ENCODE results near the gene TYW3.

TYW3 gene

GRCh38 chr1:74732960-74733603, at the start of gene TYW3, which contains the start of gene CRYZ:
TYW3 (plus strand) TSS chr1:74733152; CDS start chr1:74733245, 93 bp downstream.
CRYZ (minus strand) TSS chr1:74733050; CDS start chr1:74724821, 8,229 bp downstream.
- Histone ChIP-seq H3K27ac (ENCODE audit: low read length) (peak within 1 kb of the TSS; percentile 93), H3K4me3 (ENCODE audit: low read depth in 1 of 2, low read length in 2 of 2) (peak within 1 kb of the TSS; percentile 92 to 98), H3K9me3 (ENCODE audit: control insufficient read depth in 1 of 2, low read length in 2 of 2) (no peaks in the 10 kb centered on the region), H3K36me3 (ENCODE audit: control insufficient read depth in 1 of 2, insufficient read depth in 2 of 2, low read length in 2 of 2) (peaks cover 11 to 24% of the 10 kb centered on the region in 2 donors), H3K4me1 (ENCODE audit: control insufficient read depth in 1 of 2, insufficient read depth in 2 of 2, low read length in 2 of 2) (peaks cover 3 to 51% of the 10 kb centered on the region in 2 donors), H3K27me3 (ENCODE audit: low read depth, low read length) (no peaks in the 10 kb centered on the region)

- Histone ChIP-seq H3K27me3 (ENCODE audit: low read depth, low read length) (no peaks in the 10 kb centered on the region), H3K9me3 (ENCODE audit: control insufficient read depth in 1 of 2, low read length in 2 of 2) (no peaks in the 10 kb centered on the region), H3K4me3 (ENCODE audit: low read depth in 1 of 2, low read length in 2 of 2) (no peak overlapping the region), H3K4me1 (ENCODE audit: control insufficient read depth in 1 of 2, insufficient read depth in 2 of 2, low read length in 2 of 2) (no peaks in the 10 kb centered on the region), H3K36me3 (ENCODE audit: control insufficient read depth in 1 of 2, insufficient read depth in 2 of 2, low read length in 2 of 2) (no peaks in the 10 kb centered on the region), H3K27ac (ENCODE audit: low read length) (no peak overlapping the region)
Observed at GRCh38 chr1:74683656-74684055, 49.3 kb upstream of the TYW3 start.

- no peak overlapping the region for H3K4me3 ChIP-seq (ENCODE audit: low read depth in 1 of 2, low read length in 2 of 2)
- no peak overlapping the region for H3K27ac ChIP-seq (ENCODE audit: low read length)
- no peaks in the 10 kb centered on the region for H3K9me3 ChIP-seq (ENCODE audit: control insufficient read depth in 1 of 2, low read length in 2 of 2)
- no peaks in the 10 kb centered on the region for H3K27me3 ChIP-seq (ENCODE audit: low read depth, low read length)
- no peaks in the 10 kb centered on the region for H3K36me3 ChIP-seq (ENCODE audit: control insufficient read depth in 1 of 2, insufficient read depth in 2 of 2, low read length in 2 of 2)
- H3K4me1 ChIP-seq (ENCODE audit: control insufficient read depth in 1 of 2, insufficient read depth in 2 of 2, low read length in 2 of 2), result no peaks in the 10 kb centered on the region
Observed at GRCh38 chr1:74684301-74684700, 48.7 kb upstream of the TYW3 start.

GRCh38 chr1:74686928-74687327, 46.0 kb upstream of the TYW3 start:
- H3K27ac ChIP-seq (ENCODE audit: low read length), result no peak overlapping the region
- no peaks in the 10 kb centered on the region for H3K9me3 ChIP-seq (ENCODE audit: control insufficient read depth in 1 of 2, low read length in 2 of 2)
- no peaks in the 10 kb centered on the region for H3K36me3 ChIP-seq (ENCODE audit: control insufficient read depth in 1 of 2, insufficient read depth in 2 of 2, low read length in 2 of 2)
- no peaks in the 10 kb centered on the region for H3K4me1 ChIP-seq (ENCODE audit: control insufficient read depth in 1 of 2, insufficient read depth in 2 of 2, low read length in 2 of 2)
- no peaks in the 10 kb centered on the region for H3K27me3 ChIP-seq (ENCODE audit: low read depth, low read length)
- H3K4me3 ChIP-seq (ENCODE audit: low read depth in 1 of 2, low read length in 2 of 2), result no peak overlapping the region

- Histone ChIP-seq H3K36me3 (ENCODE audit: control insufficient read depth in 1 of 2, insufficient read depth in 2 of 2, low read length in 2 of 2) (no peaks in the 10 kb centered on the region), H3K27ac (ENCODE audit: low read length) (no peak overlapping the region), H3K9me3 (ENCODE audit: control insufficient read depth in 1 of 2, low read length in 2 of 2) (no peaks in the 10 kb centered on the region), H3K4me3 (ENCODE audit: low read depth in 1 of 2, low read length in 2 of 2) (no peak overlapping the region), H3K4me1 (ENCODE audit: control insufficient read depth in 1 of 2, insufficient read depth in 2 of 2, low read length in 2 of 2) (no peaks in the 10 kb centered on the region), H3K27me3 (ENCODE audit: low read depth, low read length) (no peaks in the 10 kb centered on the region)
Observed at GRCh38 chr1:74689621-74690363, 43.2 kb upstream of the TYW3 start.

- no peaks in the 10 kb centered on the region for H3K36me3 ChIP-seq (ENCODE audit: control insufficient read depth in 1 of 2, insufficient read depth in 2 of 2, low read length in 2 of 2)
- H3K27me3 ChIP-seq (ENCODE audit: low read depth, low read length), result no peaks in the 10 kb centered on the region
- no peaks in the 10 kb centered on the region for H3K9me3 ChIP-seq (ENCODE audit: control insufficient read depth in 1 of 2, low read length in 2 of 2)
- no peak overlapping the region for H3K4me3 ChIP-seq (ENCODE audit: low read depth in 1 of 2, low read length in 2 of 2)
- no peak overlapping the region for H3K27ac ChIP-seq (ENCODE audit: low read length)
- H3K4me1 ChIP-seq (ENCODE audit: control insufficient read depth in 1 of 2, insufficient read depth in 2 of 2, low read length in 2 of 2), result no peaks in the 10 kb centered on the region
Observed at GRCh38 chr1:74690364-74690696, 42.6 kb upstream of the TYW3 start.

- Histone ChIP-seq H3K9me3 (ENCODE audit: control insufficient read depth in 1 of 2, low read length in 2 of 2) (no peaks in the 10 kb centered on the region), H3K4me3 (ENCODE audit: low read depth in 1 of 2, low read length in 2 of 2) (no peak overlapping the region), H3K27ac (ENCODE audit: low read length) (no peak overlapping the region), H3K4me1 (ENCODE audit: control insufficient read depth in 1 of 2, insufficient read depth in 2 of 2, low read length in 2 of 2) (no peaks in the 10 kb centered on the region), H3K27me3 (ENCODE audit: low read depth, low read length) (no peaks in the 10 kb centered on the region), H3K36me3 (ENCODE audit: control insufficient read depth in 1 of 2, insufficient read depth in 2 of 2, low read length in 2 of 2) (no peaks in the 10 kb centered on the region)
Observed at GRCh38 chr1:74690909-74691308, 42.0 kb upstream of the TYW3 start.

- no peaks in the 10 kb centered on the region for H3K27me3 ChIP-seq (ENCODE audit: low read depth, low read length)
Observed at GRCh38 chr1:74693473-74693872, 39.5 kb upstream of the TYW3 start.

GRCh38 chr1:74697832-74698231, 35.1 kb upstream of the TYW3 start:
- no peaks in the 10 kb centered on the region for H3K9me3 ChIP-seq (ENCODE audit: control insufficient read depth in 1 of 2, low read length in 2 of 2)
- H3K27ac ChIP-seq (ENCODE audit: low read length), result no peak overlapping the region
- H3K4me3 ChIP-seq (ENCODE audit: low read depth in 1 of 2, low read length in 2 of 2), result no peak overlapping the region
- H3K36me3 ChIP-seq (ENCODE audit: control insufficient read depth in 1 of 2, insufficient read depth in 2 of 2, low read length in 2 of 2), result peaks cover 4 to 13% of the 10 kb centered on the region in 2 donors
- no peaks in the 10 kb centered on the region for H3K27me3 ChIP-seq (ENCODE audit: low read depth, low read length)
- peaks cover 0 to 4% of the 10 kb centered on the region in 2 donors for H3K4me1 ChIP-seq (ENCODE audit: control insufficient read depth in 1 of 2, insufficient read depth in 2 of 2, low read length in 2 of 2)

More at GRCh38 chr1:74693473-74693872, 39.5 kb upstream of the TYW3 start:
- no peak overlapping the region for H3K4me3 ChIP-seq (ENCODE audit: low read depth in 1 of 2, low read length in 2 of 2)
- no peaks in the 10 kb centered on the region for H3K36me3 ChIP-seq (ENCODE audit: control insufficient read depth in 1 of 2, insufficient read depth in 2 of 2, low read length in 2 of 2)
- H3K27ac ChIP-seq (ENCODE audit: low read length), result no peak overlapping the region
- peaks cover 0 to 4% of the 10 kb centered on the region in 2 donors for H3K4me1 ChIP-seq (ENCODE audit: control insufficient read depth in 1 of 2, insufficient read depth in 2 of 2, low read length in 2 of 2)
- no peaks in the 10 kb centered on the region for H3K9me3 ChIP-seq (ENCODE audit: control insufficient read depth in 1 of 2, low read length in 2 of 2)

GRCh38 chr1:74699331-74699730, 33.6 kb upstream of the TYW3 start:
- no peak overlapping the region for H3K27ac ChIP-seq (ENCODE audit: low read length)
- peaks cover 0 to 4% of the 10 kb centered on the region in 2 donors for H3K4me1 ChIP-seq (ENCODE audit: control insufficient read depth in 1 of 2, insufficient read depth in 2 of 2, low read length in 2 of 2)
- no peaks in the 10 kb centered on the region for H3K9me3 ChIP-seq (ENCODE audit: control insufficient read depth in 1 of 2, low read length in 2 of 2)
- H3K27me3 ChIP-seq (ENCODE audit: low read depth, low read length), result no peaks in the 10 kb centered on the region
- H3K4me3 ChIP-seq (ENCODE audit: low read depth in 1 of 2, low read length in 2 of 2), result no peak overlapping the region
- H3K36me3 ChIP-seq (ENCODE audit: control insufficient read depth in 1 of 2, insufficient read depth in 2 of 2, low read length in 2 of 2), result peaks cover 4 to 26% of the 10 kb centered on the region in 2 donors

GRCh38 chr1:74703386-74704182, 29.4 kb upstream of the TYW3 start:
- Histone ChIP-seq H3K9me3 (ENCODE audit: control insufficient read depth in 1 of 2, low read length in 2 of 2) (no peaks in the 10 kb centered on the region), H3K27ac (ENCODE audit: low read length) (no peak overlapping the region), H3K4me3 (ENCODE audit: low read depth in 1 of 2, low read length in 2 of 2) (no peak overlapping the region), H3K36me3 (ENCODE audit: control insufficient read depth in 1 of 2, insufficient read depth in 2 of 2, low read length in 2 of 2) (peaks cover 18 to 50% of the 10 kb centered on the region in 2 donors), H3K4me1 (ENCODE audit: control insufficient read depth in 1 of 2, insufficient read depth in 2 of 2, low read length in 2 of 2) (no peaks in the 10 kb centered on the region), H3K27me3 (ENCODE audit: low read depth, low read length) (no peaks in the 10 kb centered on the region)
